GM18499 (cell line): Measurements from ENCODE around the gene MMP10.
"Not testable (repeated sequence)": the region's sequence is repeated elsewhere in the genome, so short reads cannot be mapped to it uniquely, and the experiment has no call there.

Experiments used
- ATAC-seq: cut with Tn5 transposase; IDR thresholded peaks from one replicate; pipeline ENCODE4 v1.9.1; 2021; ENCODE audit warnings: moderate number of reproducible peaks; ENCODE audit not compliant: insufficient read depth, unreplicated experiment

MMP10 gene

GRCh38 chr11:102784380-102784779, 4.0 kb upstream of the MMP10 start:
- no peak for ATAC-seq

DNA sequence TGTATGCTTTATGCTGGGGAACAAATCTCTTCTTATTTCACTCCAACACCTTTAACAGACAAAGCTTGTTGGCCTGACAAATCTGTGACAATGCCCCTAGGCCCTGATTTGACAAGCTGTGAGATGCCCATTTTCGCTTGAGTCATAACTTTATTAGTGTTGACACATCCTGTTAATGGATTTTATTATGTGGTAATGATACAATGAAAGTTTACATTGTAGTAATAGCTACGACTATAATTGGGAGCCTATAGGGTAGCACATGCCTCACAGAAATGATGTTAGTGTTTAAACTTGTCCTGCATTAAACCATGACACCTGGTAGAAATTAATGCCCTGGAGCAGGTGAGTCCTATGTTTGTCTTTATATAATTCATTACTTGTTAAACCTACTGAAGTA, 3.3 kb upstream of the MMP10 start:
- no peak for ATAC-seq

DNA sequence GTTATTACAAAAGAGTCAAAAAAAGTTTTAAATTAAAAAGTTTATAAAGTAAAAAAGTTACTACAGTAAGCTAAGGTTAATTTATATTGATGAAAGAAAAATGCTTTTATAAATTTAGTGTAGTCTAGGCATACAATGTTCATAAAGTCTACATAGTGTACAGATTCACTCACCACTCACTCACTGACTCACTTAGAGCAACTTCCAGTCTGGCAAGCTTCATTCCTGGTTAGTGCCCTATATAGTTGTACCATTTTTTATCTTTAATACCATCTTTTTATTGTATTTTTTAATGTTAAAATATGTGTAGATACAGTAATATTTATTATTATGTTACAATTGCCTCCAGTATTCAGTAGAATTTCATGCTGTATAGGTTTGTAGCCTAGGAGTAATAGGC, 2.6 kb upstream of the MMP10 start:
- ATAC-seq, result no peak

- ATAC-seq, result no peak
Measured at GRCh38 chr11:102781676-102782075, 1.2 kb upstream of the MMP10 start.

GRCh38 chr11:102776454-102776853, 4.0 kb downstream of the MMP10 start:
- ATAC-seq, result no peak

- ATAC-seq, result no peak
Measured at GRCh38 chr11:102773386-102773785, 7.0 kb downstream of the MMP10 start.

DNA sequence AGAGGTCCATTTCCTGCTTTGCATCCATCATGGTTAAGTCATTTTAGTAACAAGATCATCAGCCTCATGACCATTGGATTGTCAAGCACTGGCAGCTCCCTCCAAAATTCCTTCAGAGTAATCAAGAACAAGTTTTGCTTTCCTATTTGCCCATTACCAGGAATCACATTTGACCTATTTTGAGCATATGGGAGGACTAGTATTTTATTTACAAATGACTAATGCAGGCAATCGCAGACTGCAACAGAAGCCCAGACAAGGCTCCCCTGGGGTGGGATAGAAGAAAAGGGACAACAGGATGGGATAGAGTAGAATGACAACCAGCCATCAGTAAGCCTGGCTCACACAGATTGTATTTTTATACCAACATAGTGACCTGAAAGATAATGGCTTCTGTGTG, 9.1 kb downstream of the MMP10 start:
- no peak for ATAC-seq

DNA sequence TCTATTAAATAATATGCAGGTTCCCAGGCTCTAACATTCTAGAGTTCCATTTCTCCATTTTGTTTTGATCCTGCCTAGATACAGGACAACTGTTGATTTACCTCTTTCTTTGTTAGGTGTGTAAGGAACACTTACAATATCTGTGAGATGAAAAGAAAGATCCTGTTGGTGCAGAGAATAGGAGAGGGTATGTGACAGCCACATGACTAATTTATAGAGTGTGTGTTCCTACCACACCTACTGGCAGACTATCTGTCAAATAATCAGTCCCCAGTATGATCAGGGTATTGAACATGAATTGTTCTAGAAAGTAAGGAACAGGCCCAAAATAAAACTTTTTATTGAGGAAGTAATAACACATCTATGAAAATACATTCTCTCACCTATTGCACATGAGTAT, 10.2 kb downstream of the MMP10 start:
- no peak for ATAC-seq

DNA sequence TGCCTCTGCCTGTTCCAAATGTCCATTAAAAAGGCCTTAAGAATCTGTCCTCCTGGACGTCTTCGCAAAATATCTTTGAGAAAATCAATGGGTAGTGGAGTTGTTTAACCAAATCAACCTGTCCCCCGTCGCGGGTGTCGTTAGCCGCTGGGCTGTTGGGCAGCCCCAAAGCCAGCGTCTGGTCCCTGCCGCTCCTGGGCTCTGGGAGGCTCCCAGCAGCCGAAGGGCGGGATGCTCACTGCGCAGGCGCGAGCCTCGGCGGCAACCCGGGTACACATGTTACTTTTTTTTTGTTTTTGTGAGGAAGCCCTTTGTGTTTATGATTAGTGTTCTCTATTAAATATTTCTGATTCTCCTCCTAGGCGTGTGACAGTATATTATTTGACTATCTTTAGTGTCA, 12.6 kb downstream of the MMP10 start:
- ATAC-seq, result no peak

DNA sequence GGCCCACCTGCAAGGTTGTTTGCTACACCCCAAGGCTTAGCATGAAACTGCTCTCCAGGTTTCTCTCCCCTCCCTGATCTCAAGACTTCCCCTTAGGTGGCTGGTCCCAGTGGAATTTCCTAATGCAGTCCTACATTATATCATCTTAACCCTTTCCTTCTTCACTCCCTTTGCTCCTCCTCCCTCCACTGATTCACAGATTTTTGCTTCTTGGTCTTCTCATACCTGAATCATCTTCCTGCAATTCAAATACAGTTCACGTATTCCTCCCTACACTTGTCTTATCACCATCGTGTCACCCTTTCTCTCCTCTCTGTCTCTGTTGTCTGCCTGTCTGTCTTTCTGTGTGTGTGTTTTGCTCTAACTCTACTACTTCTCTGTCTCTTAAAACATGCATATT, 17.0 kb downstream of the MMP10 start:
- no peak for ATAC-seq

DNA sequence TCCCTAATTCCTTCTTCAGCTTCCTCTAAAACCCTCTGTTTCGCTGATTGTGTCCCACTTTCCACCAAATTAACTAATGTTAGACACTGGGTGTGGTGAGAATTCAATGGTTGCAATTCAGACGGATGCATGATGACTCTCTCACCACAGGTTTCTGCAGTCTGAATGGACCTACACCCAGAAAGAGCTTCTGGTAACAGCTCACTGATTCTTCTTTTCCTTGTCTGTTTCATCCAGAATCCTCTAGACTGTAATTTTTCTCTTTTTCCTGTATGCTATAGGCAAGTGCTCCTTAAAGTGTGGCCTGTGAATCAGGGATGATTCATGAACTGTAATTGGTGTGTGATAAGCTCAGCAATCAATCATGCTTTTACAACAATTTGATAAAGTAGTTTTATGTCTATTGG, 18.1 kb downstream of the MMP10 start:
- ATAC-seq, result no peak

GRCh38 chr11:102761646-102762238, 18.7 kb downstream of the MMP10 start:
- no peak for ATAC-seq

DNA sequence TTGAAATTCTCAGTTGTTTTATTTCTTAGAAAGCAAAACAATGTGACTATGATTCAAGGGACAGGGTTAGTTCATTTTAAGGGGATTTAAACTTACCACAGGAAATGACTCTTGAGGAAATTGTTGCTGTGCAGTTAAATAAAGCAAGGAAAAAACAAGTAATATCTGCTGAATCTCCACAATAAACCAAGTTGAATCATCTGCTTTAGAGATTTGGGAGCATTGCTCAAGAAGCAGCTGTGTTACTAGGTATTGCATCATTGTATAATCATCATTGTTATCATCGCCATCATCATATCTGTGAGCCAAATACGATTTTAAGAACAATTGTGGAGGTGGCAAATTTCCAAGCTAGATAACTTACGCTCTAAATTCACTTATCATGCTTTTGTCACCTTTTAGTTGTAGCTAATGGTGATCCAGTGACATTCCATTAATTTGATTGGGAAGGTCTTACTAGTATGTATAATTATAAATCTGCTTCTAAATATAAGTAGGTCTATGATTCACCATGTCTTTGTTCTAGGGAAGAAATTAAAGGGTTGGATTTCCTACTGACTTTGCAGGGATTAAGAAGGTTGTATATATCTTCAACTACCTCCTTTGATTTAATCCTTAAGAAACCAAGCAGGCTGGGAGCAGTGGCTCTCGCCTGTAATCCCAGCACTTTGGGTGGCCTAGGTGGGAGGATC, 19.9 kb downstream of the MMP10 start:
- ATAC-seq, result no peak

- no peak for ATAC-seq
Measured at GRCh38 chr11:102757823-102758549, 22.4 kb downstream of the MMP10 start.

DNA sequence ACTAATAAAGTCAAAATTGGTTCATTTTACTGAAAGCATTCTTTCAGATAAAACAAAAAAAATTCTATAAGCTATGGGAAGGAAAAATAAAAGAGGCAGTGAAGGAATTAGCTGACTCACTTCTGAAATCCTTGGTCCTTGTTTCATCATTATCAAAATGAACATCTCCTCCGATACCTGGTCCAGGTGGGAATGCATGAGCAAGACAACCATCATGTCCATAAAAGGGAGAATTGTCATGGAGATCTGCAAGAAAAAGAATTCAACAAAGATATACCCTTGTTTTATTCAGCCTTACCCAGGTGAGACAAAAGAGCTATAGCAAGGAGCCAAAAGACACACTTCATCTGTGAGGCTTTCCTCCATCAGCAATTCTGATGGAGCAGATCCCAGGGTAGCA, 27.2 kb downstream of the MMP10 start:
- no peak for ATAC-seq

DNA sequence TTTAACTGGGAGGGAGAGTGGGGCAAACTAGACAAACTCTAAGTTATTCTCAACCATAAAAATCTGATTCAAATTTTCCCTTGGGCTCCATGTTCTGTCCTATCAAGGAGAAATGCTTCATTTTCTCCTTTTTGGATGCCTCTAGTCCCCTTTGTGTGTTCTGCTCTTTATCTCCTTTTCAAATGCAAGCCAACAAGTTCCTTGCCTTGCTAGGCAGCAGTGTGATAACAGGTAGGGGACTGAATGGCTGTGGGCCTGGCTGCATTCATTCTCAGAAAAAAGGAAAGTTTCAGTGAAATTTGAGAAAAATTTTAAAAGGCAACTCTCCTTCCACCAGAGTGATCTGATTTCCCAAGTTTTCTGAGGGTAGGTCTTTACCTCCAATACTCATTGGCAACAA, 28.8 kb downstream of the MMP10 start:
- no peak for ATAC-seq

DNA sequence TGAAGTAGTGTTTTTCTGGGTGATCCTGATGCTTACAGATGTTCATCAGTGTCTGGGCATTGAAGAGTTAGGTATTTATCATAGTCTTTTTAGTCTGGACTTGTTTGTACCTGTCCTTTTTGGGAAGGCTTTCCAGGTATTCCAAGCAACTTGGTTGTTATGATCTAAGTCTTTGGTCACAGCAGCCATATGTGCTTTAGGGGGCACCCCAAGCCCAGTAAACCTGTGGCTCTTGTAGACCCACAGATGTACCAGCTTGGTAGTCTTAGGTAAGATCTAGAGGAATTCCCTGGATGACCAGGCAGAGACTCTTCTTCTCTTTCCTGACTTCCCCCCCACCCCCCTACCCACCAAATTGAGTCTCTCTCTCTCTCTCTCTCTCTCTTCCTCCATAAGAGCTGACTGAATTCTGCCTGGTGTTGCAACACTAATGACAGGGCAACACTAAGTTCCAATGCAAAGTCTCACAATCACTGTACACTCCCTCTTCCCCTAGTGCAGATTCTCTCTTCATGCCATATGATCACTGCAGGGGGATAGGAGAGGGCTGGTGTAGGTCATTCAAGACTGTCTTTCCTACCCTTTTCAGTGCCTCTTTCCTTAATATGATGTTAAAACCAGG, 31.2 kb downstream of the MMP10 start:
- no peak for ATAC-seq

- ATAC-seq, result not testable (repeated sequence)
Measured at GRCh38 chr11:102746746-102747578, 33.5 kb downstream of the MMP10 start.

- no peak for ATAC-seq
Measured at GRCh38 chr11:102734650-102735049, 45.8 kb downstream of the MMP10 start.

DNA sequence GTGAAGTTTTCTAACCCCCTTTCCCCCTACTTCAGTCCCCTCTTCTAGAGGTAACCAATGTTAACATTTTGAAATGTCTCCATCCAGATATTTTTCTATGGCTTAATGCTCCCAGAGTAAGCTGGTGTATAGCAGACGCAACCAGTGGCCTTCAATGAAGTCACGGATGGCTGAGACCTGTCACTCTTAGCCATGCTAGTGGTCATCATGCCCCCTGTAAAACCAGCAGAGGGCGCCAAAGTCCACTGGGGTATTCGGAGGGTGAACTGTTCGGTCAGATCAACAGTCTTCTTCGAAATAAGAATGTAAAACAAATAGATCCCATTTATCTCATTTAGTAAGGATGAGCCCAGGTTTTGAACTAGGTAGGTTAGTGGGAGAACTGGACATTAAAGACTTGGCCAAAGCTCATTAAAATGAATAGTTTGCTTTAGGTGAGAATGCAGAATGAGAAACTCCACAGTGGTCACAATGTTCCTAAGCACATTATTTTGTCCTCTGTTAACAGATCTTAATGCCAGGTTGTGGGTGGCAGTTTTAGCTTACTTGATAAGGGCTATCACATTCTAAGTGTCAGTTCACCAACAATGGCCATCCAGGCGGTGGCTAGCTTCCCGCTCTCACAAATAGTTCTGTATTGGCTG, 47.1 kb downstream of the MMP10 start:
- no peak for ATAC-seq
